NCI-H1694 (cell line): ENCODE measurements around the gene PROSER1.
"Not testable (repeated sequence)": the region's sequence is repeated elsewhere in the genome, so short reads cannot be mapped to it uniquely, and the experiment has no call there.

Experiments used
- DNase-seq: peaks from one replicate; lab custom pipeline; 2025; lab: John Stamatoyannopoulos, UW

Gene PROSER1

DNA sequence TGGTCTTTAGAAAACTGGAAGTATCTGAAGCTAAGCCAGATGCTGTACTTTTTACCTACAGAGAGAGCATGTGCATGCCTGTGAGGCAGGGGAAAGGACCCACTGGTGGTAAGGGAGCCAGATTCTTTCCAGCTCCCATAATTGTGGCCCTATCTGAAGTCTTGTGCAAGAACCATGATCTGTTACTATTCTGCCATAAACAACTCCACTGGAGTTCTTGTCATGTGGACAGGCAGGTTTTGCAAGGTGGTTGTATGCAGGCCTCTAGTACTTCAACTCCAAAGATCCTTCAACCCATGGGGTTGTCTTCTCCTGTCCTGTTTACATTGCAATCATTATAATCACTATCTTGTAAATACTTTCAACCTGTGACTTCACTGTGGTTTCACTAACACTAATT lies 14.1 kb downstream of the PROSER1 start:
- DNase-seq, result no peak

DNA sequence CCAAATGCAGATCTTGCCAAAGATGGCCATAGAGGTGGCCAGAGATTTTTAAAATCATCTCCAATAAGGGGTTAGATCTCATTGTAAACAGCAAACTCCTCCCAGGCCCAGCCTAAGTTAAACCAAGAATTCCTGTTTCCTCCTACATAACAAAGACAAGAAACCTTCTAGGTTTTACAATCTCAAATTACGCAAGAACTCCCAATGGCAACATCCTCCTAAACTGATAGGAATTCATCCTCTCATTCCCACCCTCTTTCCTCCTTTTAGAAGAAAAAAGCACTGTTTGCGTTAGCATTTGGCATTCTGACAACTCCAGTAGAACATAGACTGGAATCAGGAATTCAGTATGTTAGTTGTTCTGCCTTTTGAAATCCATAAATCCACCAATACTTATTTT lies 14.6 kb downstream of the PROSER1 start:
- no peak for DNase-seq

- DNase-seq, result no peak
Measured at GRCh38 chr13:39020853-39021462, 16.9 kb downstream of the PROSER1 start.

DNA sequence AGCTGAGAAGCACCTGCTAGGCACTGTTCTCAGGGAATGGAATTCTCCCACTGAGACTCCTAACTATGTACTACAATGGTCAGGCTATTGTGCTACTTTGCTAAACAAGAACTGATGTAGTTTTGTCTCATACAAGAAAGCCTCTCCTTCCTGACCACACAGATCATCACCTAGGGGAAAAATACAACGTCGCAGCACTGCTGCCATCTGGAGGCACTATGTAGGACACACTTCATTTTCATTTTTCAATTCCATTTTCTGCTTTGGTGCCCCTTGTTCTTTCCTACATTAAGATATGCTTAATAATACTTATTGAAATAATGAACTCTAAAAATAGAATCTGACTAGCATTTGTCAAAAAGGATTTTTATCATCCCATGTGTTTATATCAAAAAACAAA lies 21.1 kb downstream of the PROSER1 start:
- peak; percentile 38 for DNase-seq

DNA sequence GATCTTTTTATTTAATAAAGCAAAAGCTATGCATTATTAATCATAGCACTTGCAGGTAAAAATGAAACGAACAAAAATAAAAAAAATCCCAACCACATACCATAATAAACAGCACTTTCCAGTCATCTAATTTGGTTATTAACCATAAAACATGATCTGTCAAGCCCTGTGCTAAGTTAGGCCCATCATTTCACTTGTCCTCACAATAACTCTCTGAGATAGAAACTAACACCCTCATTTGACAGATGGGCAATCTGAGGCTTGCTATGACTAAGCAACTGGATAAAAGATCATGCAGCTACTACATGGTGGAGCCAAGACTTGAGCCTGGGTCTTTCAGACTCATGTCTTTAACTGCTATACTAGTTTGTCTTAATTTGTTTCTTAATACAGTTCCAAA lies 21.8 kb downstream of the PROSER1 start:
- peak; percentile 36 for DNase-seq

- DNase-seq, result no peak
Measured at GRCh38 chr13:39013462-39013861, 24.4 kb downstream of the PROSER1 start.

- DNase-seq, result no peak
Measured at GRCh38 chr13:39012608-39013007, 25.3 kb downstream of the PROSER1 start.

DNA sequence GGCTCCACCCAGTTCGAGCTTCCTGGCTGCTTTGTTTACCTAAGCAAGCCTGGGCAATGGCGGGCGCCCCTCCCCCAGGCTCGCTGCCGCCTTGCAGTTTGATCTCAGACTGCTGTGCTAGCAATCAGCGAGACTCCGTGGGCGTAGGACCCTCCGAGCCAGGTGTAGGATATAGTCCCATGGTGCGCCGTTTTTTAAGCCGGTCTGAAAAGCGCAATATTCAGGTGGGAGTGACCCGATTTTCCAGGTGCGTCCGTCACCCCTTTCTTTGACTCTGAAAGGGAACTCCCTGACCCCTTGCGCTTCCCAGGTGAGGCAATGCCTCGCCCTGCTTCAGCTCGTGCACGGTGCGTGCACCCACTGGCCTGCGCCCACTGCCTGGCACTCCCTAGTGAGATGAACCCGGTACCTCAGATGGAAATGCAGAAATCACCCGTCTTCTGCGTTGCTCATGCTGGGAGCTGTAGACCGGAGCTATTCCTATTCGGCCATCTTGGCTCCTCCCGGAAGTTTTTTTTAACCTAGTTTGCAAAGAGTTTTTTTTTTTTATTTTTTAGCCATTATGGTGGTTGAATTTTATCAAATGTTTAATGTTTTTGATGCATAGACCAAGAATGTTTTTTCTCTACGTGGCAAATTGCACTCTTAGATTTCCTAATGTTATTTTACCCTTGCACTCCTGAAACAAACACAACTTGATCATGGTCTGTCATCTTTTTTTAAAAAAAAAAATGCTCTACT lies 31.3 kb downstream of the PROSER1 start:
- DNase-seq, result not testable (repeated sequence)

DNA sequence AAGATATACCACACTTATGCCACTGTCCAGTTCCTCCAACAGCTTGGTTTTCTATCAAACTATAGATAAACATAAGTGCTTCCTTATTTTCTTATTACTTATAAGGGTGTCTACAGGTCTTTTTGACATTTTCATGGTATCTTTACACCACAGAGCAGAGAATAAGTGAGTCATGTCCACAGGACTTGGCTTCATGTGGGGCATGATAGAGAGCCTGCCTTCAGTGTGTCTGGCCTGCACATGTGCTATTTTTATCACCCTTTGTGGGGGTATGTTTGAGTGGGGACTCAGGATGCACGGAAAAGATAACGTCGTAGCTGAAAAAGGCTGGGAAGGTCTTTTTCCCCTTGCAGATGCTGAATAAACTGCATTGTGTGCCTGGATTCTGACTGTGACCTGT lies 39.1 kb downstream of the PROSER1 start:
- DNase-seq, result no peak

- DNase-seq, result no peak
Measured at GRCh38 chr13:38993381-38993780, 44.5 kb downstream of the PROSER1 start.

- DNase-seq, result no peak
Measured at GRCh38 chr13:38990693-38991092, 47.2 kb downstream of the PROSER1 start, which contains the start of gene STOML3. STOML3 (minus strand) TSS chr13:38990831; CDS start chr13:38990721, 110 bp downstream.

DNA sequence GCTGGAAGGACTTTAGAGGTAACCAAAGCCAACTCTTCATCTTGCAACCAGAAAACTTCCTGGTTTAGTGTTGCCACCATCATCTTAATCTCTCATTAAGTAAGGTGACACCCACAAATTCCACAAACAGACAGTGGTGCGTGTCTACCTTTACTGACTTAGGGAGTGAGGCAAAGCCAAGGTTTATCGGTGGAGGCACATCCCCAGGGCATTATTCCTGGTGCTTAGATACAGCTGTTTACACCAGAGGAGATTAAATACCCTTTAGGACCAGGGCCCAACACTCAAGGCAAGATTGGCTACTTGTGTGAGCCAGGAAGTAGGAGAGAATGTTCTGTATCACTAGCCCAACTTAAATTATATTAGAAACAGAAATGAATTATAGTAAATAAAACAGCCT lies 56.8 kb downstream of the PROSER1 start:
- no peak for DNase-seq

- no peak for DNase-seq
Measured at GRCh38 chr13:38980750-38981078, 57.2 kb downstream of the PROSER1 start.

DNA sequence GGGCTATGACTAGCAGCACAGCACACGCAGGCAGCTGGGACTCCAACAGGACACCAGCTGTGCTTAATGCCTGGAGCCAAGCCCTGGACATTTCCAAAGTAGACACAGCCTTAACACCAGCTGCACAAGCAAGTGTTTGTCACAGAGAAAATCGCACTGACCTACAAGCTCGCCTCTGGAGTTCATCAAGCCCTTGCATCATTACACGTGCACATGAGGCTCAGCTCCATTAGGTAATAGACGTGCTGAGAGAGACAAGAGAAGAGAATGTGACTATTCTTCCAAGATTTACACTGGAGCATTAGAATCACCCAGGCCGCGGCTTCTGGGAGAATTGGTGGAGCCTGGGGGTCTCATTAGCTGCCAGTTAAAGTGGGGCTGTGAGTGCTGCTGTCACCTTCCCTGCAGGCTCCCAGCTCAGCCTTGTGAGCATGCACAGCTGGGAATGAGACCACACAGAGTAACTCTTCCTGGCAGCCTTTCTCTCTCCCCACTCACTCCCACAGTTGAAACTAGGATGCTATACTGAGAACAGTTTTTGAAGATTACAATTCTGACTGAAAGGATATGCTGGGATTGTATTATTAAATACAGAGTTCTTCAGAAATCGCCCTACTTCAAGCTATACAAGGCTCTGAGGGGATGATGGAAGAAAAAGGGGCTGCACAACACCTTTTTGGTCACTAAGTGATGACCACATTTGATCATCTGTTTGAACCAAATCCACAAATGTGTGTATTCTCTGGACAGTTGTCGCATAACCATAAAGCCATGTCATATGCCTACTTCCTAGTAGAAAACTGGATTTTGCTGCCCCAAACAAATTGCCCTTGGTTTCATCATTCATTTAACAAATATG lies 57.8 kb downstream of the PROSER1 start:
- no peak for DNase-seq

GRCh38 chr13:38970380-38971051 lies 67.4 kb downstream of the PROSER1 start:
- no peak for DNase-seq

- DNase-seq, result no peak
Measured at GRCh38 chr13:38969187-38969586, 68.7 kb downstream of the PROSER1 start.

GRCh38 chr13:38967446-38967845 lies 70.4 kb downstream of the PROSER1 start:
- DNase-seq, result no peak

GRCh38 chr13:38965281-38965680 lies 72.6 kb downstream of the PROSER1 start:
- DNase-seq, result no peak

DNA sequence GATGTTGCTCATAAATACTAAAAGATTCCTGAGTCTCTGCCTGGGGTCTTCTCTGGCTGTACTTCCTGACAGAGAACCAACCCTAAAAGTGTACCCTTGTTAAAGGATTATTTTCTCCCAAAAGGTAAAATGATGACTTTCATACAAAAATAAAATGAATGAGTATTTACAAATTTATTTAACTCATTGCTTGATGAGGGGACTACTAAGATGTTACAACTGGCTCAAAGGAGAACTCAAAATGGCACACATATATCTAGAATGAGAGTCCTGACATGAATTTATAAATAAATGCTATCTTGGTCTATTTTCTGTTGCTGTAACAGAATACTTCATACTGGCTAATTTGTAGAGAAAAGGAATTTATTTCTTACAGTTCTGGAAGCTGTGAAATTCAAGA lies 77.7 kb downstream of the PROSER1 start:
- DNase-seq, result no peak
